GM10266 (cell line): Measurements from ENCODE around the gene APC.

Experiments
- DNase-seq: peaks from one replicate; pipeline ENCODE4 v3.0.0; 2012; ENCODE audit errors: extremely low spot score
- TF ChIP-seq, protein P1 (sequence below): IDR thresholded peaks from 2 replicates; pipeline ENCODE4 v1.5.1; 2012; ENCODE audit warnings: mild to moderate bottlenecking, low read depth; ENCODE audit not compliant: control insufficient read depth, insufficient read depth; ENCODE audit errors: missing control alignments

The APC gene

GRCh38 chr5:112779531-112779930, 41.8 kb downstream of the APC start:
- TF ChIP-seq, protein P1, sequence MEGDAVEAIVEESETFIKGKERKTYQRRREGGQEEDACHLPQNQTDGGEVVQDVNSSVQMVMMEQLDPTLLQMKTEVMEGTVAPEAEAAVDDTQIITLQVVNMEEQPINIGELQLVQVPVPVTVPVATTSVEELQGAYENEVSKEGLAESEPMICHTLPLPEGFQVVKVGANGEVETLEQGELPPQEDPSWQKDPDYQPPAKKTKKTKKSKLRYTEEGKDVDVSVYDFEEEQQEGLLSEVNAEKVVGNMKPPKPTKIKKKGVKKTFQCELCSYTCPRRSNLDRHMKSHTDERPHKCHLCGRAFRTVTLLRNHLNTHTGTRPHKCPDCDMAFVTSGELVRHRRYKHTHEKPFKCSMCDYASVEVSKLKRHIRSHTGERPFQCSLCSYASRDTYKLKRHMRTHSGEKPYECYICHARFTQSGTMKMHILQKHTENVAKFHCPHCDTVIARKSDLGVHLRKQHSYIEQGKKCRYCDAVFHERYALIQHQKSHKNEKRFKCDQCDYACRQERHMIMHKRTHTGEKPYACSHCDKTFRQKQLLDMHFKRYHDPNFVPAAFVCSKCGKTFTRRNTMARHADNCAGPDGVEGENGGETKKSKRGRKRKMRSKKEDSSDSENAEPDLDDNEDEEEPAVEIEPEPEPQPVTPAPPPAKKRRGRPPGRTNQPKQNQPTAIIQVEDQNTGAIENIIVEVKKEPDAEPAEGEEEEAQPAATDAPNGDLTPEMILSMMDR, result no peak
- DNase-seq, result no peak

- no peak for DNase-seq
- TF ChIP-seq, protein P1, result no peak
Observed at GRCh38 chr5:112784726-112785125, 47.0 kb downstream of the APC start.

DNA sequence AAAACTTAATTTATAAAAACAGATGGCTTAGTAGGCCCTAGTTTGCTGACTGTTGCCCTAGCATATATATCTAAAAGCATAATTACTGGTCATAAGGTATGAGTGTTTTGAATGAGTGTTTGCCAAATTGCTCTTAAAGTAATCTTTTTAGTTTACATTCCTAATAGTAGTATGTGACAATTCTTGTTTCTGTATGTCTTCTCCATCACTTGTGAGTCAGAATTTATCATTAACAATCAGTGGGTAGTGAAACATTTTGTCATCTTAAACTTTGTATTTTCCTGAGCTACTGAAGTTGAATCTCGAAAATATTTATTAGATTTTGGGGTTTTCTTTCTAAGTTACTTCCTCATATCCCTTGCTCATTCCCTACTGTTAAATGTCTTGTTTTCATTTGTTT, 49.6 kb downstream of the APC start:
- no peak for DNase-seq
- TF ChIP-seq, protein P1, result no peak

DNA sequence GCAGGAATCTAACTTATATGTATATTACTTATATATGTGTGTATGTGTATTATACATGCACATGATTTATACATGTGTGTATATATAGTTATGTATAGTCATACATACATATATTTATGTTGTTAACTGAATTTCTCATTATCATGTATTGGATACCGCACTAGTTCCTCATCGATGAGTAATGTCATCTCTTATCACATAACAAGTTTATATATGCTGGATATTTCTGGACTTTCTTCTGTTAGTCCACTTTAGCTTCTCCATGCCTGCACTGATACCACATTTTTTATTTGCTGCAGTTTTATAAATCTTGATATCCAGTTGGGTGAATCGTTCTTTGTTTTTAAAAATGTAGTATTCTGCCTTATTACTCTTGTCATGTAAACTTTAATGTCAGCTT, 50.2 kb downstream of the APC start:
- TF ChIP-seq, protein P1, result no peak
- DNase-seq, result no peak

- TF ChIP-seq, protein P1, result no peak
- DNase-seq, result no peak
Observed at GRCh38 chr5:112793201-112793600, 55.5 kb downstream of the APC start.

DNA sequence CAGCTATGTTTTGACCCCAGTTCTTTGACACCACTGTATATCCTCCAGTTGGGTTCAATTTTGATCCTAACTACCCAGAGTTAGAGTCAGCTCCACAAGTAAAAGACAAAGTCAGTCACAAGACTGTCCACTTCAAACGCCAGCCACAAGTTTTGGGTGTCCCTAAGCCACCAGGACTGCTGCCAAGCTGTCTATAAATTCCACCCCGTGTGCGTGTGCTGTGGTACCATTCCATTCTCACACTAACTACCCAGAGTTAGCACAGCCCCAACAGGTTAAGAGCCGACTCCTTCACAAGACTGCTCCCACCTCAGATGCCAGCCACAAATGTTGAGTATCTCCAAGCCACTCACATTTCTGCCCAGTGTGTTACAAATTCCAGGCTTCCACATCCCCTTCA, 56.7 kb downstream of the APC start:
- no peak for DNase-seq
- TF ChIP-seq, protein P1, result no peak

DNA sequence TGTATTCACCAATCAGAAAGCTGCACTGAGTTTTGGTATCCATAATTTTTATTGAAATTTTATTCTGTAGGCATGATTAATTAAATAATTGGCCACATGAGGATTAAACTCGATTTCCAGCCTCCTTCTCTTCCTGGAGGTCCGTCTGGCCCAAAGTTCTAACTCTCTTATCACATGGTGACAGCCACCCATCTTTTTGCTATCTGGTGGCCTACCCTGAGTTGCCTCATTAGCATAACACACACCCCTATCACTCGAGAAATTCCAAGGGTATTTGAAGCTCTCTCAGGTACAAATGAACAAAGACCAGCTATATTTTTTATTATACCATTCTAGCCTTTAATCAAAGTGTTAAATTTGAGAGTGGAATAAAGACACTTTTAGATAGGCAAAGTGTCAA, 57.7 kb downstream of the APC start:
- TF ChIP-seq, protein P1, result no peak
- DNase-seq, result no peak
